GM23338 (cell line): ENCODE data around the gene STPG4. TPM values are rescaled to one million over a fixed set of nuclear protein-coding genes. Genes with fewer than 3 reads are reported as not detected.
A peak's percentile ranks its signal among the peaks of the same experiment; 100 is the strongest.

Experiments
- ATAC-seq: fragments of 200-7000 bp; cut with Tn5 transposase; 3 replicates; pipeline ENCODE4 v1.9.1; 2020
- DNase-seq: peaks from one replicate; pipeline ENCODE4 v3.0.0-alpha.2; 2015; ENCODE audit warnings: low spot score
- H2AFZ ChIP-seq: fragments of 200-600 bp; sonication (generic); 2 replicates; pipeline ENCODE4 v1.8.0; 2016; ENCODE audit warnings: antibody characterized with exemption, mild to moderate bottlenecking, moderate library complexity
- H3F3A ChIP-seq: fragments of 200-600 bp; sonication (generic); replicated peaks from 2 replicates; pipeline ENCODE4 v1.8.0; 2017; ENCODE audit warnings: antibody characterized with exemption, mixed run types, low read depth
- H3K27ac ChIP-seq: fragments of 200-600 bp; sonication (generic); 2 replicates; pipeline ENCODE4 v1.6.1; 2016; ENCODE audit warnings: low read depth
- H3K27me3 ChIP-seq: fragments of 200-600 bp; sonication (generic); 2 replicates; pipeline ENCODE4 v1.8.0; 2016; ENCODE audit warnings: mild to moderate bottlenecking, mixed run types, moderate library complexity; ENCODE audit not compliant: insufficient read depth
- H3K36me3 ChIP-seq: fragments of 200-600 bp; sonication (generic); 2 replicates; pipeline ENCODE4 v1.8.0; 2016; ENCODE audit warnings: mild to moderate bottlenecking; ENCODE audit not compliant: insufficient read depth
- H3K4me1 ChIP-seq: fragments of 200-600 bp; sonication (generic); 2 replicates; pipeline ENCODE4 v1.8.0; 2016; ENCODE audit warnings: mild to moderate bottlenecking, moderate library complexity; ENCODE audit not compliant: insufficient read depth
- H3K4me2 ChIP-seq: fragments of 200-600 bp; sonication (generic); 2 replicates; pipeline ENCODE4 v1.7.1; 2017; ENCODE audit warnings: mixed run types
- H3K4me3 ChIP-seq: fragments of 200-600 bp; sonication (generic); 2 replicates; pipeline ENCODE4 v1.6.1; 2016; ENCODE audit warnings: mixed run types
- H3K79me2 ChIP-seq: fragments of 200-600 bp; sonication (generic); replicated peaks from 2 replicates; pipeline ENCODE4 v1.8.0; 2017; ENCODE audit warnings: mild to moderate bottlenecking; ENCODE audit not compliant: insufficient read depth
- H3K9me2 ChIP-seq: fragments of 200-600 bp; sonication (generic); 2 replicates; pipeline ENCODE4 v1.8.0; 2017; ENCODE audit not compliant: insufficient read depth
- H4K20me1 ChIP-seq: fragments of 200-600 bp; sonication (generic); replicated peaks from 2 replicates; pipeline ENCODE4 v1.8.0; 2017; ENCODE audit warnings: mild to moderate bottlenecking; ENCODE audit not compliant: insufficient read depth
- H3K27ac Mint-ChIP-seq: 2 replicates; pipeline ENCODE4 v1.8.0; 2020; ENCODE audit warnings: inconsistent platforms, mild to moderate bottlenecking, moderate library complexity, mixed read lengths
- H3K27me3 Mint-ChIP-seq: 3 replicates; pipeline ENCODE4 v1.8.0; 2022; ENCODE audit warnings: low read depth, mild to moderate bottlenecking, moderate library complexity, mixed read lengths, inconsistent platforms; ENCODE audit not compliant: insufficient read depth, poor library complexity
- H3K36me3 Mint-ChIP-seq: 3 replicates; pipeline ENCODE4 v1.8.0; 2021; ENCODE audit warnings: low read depth, mild to moderate bottlenecking, inconsistent platforms, moderate library complexity, mixed read lengths
- H3K4me1 Mint-ChIP-seq: 3 replicates; pipeline ENCODE4 v1.8.0; 2020; ENCODE audit warnings: mild to moderate bottlenecking, inconsistent platforms, mixed read lengths
- H3K4me3 Mint-ChIP-seq: 3 replicates; pipeline ENCODE4 v1.8.0; 2021; ENCODE audit warnings: moderate library complexity, mild to moderate bottlenecking, inconsistent platforms, mixed read lengths
- H3K9me3 Mint-ChIP-seq: 3 replicates; pipeline ENCODE4 v1.8.0; 2020; ENCODE audit warnings: moderate library complexity, mild to moderate bottlenecking, inconsistent platforms, mixed read lengths
- CREB1 ChIP-seq: fragments of 250-450 bp; sonication (Bioruptor Pico); IDR thresholded peaks from 2 replicates; pipeline ENCODE4 v1.5.0; 2020; ENCODE audit warnings: low read depth, mild to moderate bottlenecking, moderate library complexity
- CTCF ChIP-seq, 2 experiments: fragments of 200-600 bp in 1 of 2; sonication (generic) in 1 of 2; conservative IDR thresholded peaks; 2 replicates each; pipeline versions ENCODE4 v1.5.1 to v1.6.1; 2016 to 2017; ENCODE audit warnings: antibody characterized with exemption in 2 of 2, low read depth in 2 of 2, mild to moderate bottlenecking in 2 of 2, moderate library complexity in 1 of 2
- ETS1 ChIP-seq: IDR thresholded peaks from 2 replicates; pipeline ENCODE4 v1.6.1; 2016; ENCODE audit warnings: antibody characterized with exemption
- EZH2 ChIP-seq: fragments of 200-600 bp; sonication (generic); IDR thresholded peaks from one replicate; pipeline ENCODE4 v1.8.0; 2017; ENCODE audit warnings: antibody characterized with exemption, mild to moderate bottlenecking, low read depth; ENCODE audit not compliant: unreplicated experiment
- EZH2phosphoT487 ChIP-seq: fragments of 200-600 bp; sonication (generic); IDR thresholded peaks from one replicate; pipeline ENCODE4 v1.8.1; 2018; ENCODE audit warnings: antibody characterized with exemption; ENCODE audit not compliant: unreplicated experiment
- JUNB ChIP-seq: IDR thresholded peaks from one replicate; pipeline ENCODE4 v1.6.1; 2016; ENCODE audit warnings: antibody characterized with exemption; ENCODE audit not compliant: unreplicated experiment
- NANOG ChIP-seq: IDR thresholded peaks from 2 replicates; pipeline ENCODE4 v1.6.1; 2016; ENCODE audit warnings: antibody characterized with exemption, borderline replicate concordance
- POLR2AphosphoS5 ChIP-seq: IDR thresholded peaks from 2 replicates; pipeline ENCODE4 v1.6.1; 2016; ENCODE audit warnings: antibody characterized with exemption, low read depth
- REST ChIP-seq: IDR thresholded peaks from one replicate; pipeline ENCODE4 v1.6.1; 2018; ENCODE audit warnings: antibody characterized with exemption; ENCODE audit not compliant: unreplicated experiment
- STAT1 ChIP-seq: IDR thresholded peaks from one replicate; pipeline ENCODE4 v1.6.1; 2016; ENCODE audit warnings: antibody characterized with exemption; ENCODE audit not compliant: unreplicated experiment
- ZNF114 ChIP-seq: fragments of 250-450 bp; sonication (Bioruptor Pico); IDR thresholded peaks from 2 replicates; pipeline ENCODE4 v1.5.0; 2020; ENCODE audit warnings: mild to moderate bottlenecking, moderate library complexity
- ZNF331 ChIP-seq: fragments of 250-450 bp; sonication (Bioruptor Pico); IDR thresholded peaks from 2 replicates; pipeline ENCODE4 v1.5.0; 2020; ENCODE audit warnings: low read depth, mild to moderate bottlenecking, moderate library complexity
- ZNF462 ChIP-seq: fragments of 250-450 bp; sonication (Bioruptor Pico); IDR thresholded peaks from 2 replicates; pipeline ENCODE4 v1.5.0; 2020; ENCODE audit warnings: mild to moderate bottlenecking, moderate library complexity
- polyA plus RNA-seq: library from polyadenylated mRNA; unstranded; fragments of >200 nt; fragmentation: Nextera tagmentation; extraction: Ambion mirVana; gene quantifications from 2 replicates; pipeline ENCODE4 v1.2.1, GENCODE V29; 2016
- total RNA-seq: library from RNA; depleted of rRNA; stranded (reverse); fragments of >200 nt; shearing (Covaris generic); gene quantifications from 2 replicates; pipeline ENCODE4 v1.2.3, GENCODE V29; 2014

STPG4 gene
- total and polyA plus RNA-seq, 2 experiments from 2014 or later, result 0.28 TPM; not detected in 1

- Mint-ChIP-seq H3K9me3 (no peaks in the 10 kb centered on the region), H3K27me3 (peaks cover 21% of the 10 kb centered on the region), H3K36me3 (no peaks in the 10 kb centered on the region; the same call in 1 of the 3 replicates), H3K4me1 (peaks cover 44% of the 10 kb centered on the region), H3K4me3 (no peak overlapping the region), H3K27ac (no peak overlapping the region)
- DNase-seq (peak; percentile 95), ATAC-seq (peak; percentile 79)
- TF ChIP-seq ZNF331 (no peak), EZH2 (no peak), CTCF (conservative IDR thresholded peaks at IDR 0.05; ENCODE audit: low read depth in 2 of 2) (no peak), NANOG (no peak), STAT1 (no peak), ZNF462 (CRISPR knock-in tag) (no peak), ETS1 (no peak), EZH2phosphoT487 (no peak), JUNB (no peak), REST (no peak), POLR2AphosphoS5 (no peak), CREB1 (no peak), ZNF114 (no peak)
- H3K79me2 ChIP-seq, result no peaks in the 10 kb centered on the region; the same call in 1 of the 2 replicates
- H3K36me3 ChIP-seq, result no peaks in the 10 kb centered on the region
- peak overlapping the region; percentile 97 for H3K27ac ChIP-seq
- no peaks in the 10 kb centered on the region for H4K20me1 ChIP-seq
- H3K4me2 ChIP-seq, result peak overlapping the region; percentile 68
- peaks cover 25% of the 10 kb centered on the region for H3K4me1 ChIP-seq
- no peak overlapping the region for H3K4me3 ChIP-seq
- no peaks in the 10 kb centered on the region; the same call in 1 of the 2 replicates for H3F3A ChIP-seq
- peaks cover 6% of the 10 kb centered on the region; the same call in 1 of the 2 replicates for H3K9me2 ChIP-seq
- H3K27me3 ChIP-seq, result no peaks in the 10 kb centered on the region
- no peak overlapping the region for H2AFZ ChIP-seq
These were observed 85.4 kb downstream of the STPG4 start for GRCh38 chr2:47069628-47070154.
